Activated B cell treated with CpG ODN at 0.5 μM for 24 hours (primary cell): Measurements from ENCODE around the gene PLXNA4. TPM values are rescaled to one million over a fixed set of nuclear protein-coding genes. Genes with fewer than 3 reads are reported as not detected.

Experiments used
- ATAC-seq: fragments of 200-7000 bp; cut with Tn5 transposase; one replicate; pipeline ENCODE4 v1.10.0; 2021; ENCODE audit warnings: low read depth, mild to moderate bottlenecking, moderate library complexity
- CTCF ChIA-PET: fragments of 350-600 bp; sonication (Branson Sonifier 250); formaldehyde crosslinking; loops from one replicate; lab custom pipeline; 2021; ENCODE audit warnings: antibody characterized with exemption; lab: Charles Lee
- POLR2A ChIA-PET: fragments of 350-600 bp; sonication (Branson Sonifier 250); formaldehyde crosslinking; loops from one replicate; lab custom pipeline; 2021; ENCODE audit warnings: antibody characterized with exemption; lab: Charles Lee
- DNase-seq: peaks from one replicate; pipeline ENCODE4 v3.0.0; 2022
- H3K27ac Mint-ChIP-seq: one replicate; pipeline ENCODE4 v1.8.0; 2020; ENCODE audit warnings: mixed read lengths
- H3K27me3 Mint-ChIP-seq: one replicate; pipeline ENCODE4 v1.8.0; 2021; ENCODE audit warnings: mixed read lengths
- H3K36me3 Mint-ChIP-seq: one replicate; pipeline ENCODE4 v1.8.0; 2021; ENCODE audit warnings: low read depth, mixed read lengths
- H3K4me1 Mint-ChIP-seq: one replicate; pipeline ENCODE4 v1.8.0; 2021; ENCODE audit warnings: mixed read lengths
- H3K4me3 Mint-ChIP-seq: one replicate; pipeline ENCODE4 v1.8.0; 2020; ENCODE audit warnings: mild to moderate bottlenecking, mixed read lengths
- H3K9me3 Mint-ChIP-seq: one replicate; pipeline ENCODE4 v1.8.0; 2020; ENCODE audit warnings: mixed read lengths
- intact Hi-C: fragments of 100-400 bp; cut with micrococcal nuclease; formaldehyde crosslinking; loops from one replicate; pipeline ENCODE4 v1.15.1; 2024
- total RNA-seq: library from RNA; stranded (reverse); gene quantifications from 2 replicates; pipeline ENCODE4 v1.2.3, GENCODE V29; 2022
- TF ChIP-seq, protein P1 (sequence below): fragments of 200-600 bp; IDR thresholded peaks from one replicate; pipeline ENCODE4 v1.8.0; 2022; ENCODE audit warnings: antibody characterized with exemption, mild to moderate bottlenecking

The PLXNA4 gene
- total RNA-seq, 1 donor from 2014 or later = not detected

DNA sequence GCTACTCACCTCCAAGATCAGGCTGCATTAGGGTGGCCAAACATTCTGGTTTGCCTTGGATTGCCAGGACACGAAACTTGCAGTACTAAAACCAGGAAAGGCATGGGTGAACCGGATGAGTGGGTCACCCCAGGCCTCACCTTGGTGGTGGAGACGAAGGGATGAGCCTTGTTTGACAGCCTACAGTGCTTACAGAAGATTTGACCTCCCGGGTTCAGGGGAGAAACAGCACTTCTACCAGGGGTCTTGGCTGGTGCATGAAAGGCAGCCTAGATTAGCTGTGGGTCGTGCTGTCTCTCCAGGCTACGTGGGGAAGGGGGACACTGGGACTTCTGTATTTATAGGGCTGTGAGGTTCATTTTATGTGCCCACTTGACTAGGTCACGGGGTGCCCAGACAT lies 469.8 kb downstream of the PLXNA4 start:
- Mint-ChIP-seq H3K4me3 (no peak overlapping the region), H3K27me3 (no peaks in the 10 kb centered on the region), H3K36me3 (no peaks in the 10 kb centered on the region), H3K4me1 (no peaks in the 10 kb centered on the region), H3K9me3 (peaks cover 2% of the 10 kb centered on the region), H3K27ac (no peak overlapping the region)
- ChIA-PET CTCF (no interaction called here), POLR2A (no interaction called here)
- ATAC-seq (no peak), DNase-seq (no peak)
- intact Hi-C loops = no loop called here
- TF ChIP-seq, protein P1, sequence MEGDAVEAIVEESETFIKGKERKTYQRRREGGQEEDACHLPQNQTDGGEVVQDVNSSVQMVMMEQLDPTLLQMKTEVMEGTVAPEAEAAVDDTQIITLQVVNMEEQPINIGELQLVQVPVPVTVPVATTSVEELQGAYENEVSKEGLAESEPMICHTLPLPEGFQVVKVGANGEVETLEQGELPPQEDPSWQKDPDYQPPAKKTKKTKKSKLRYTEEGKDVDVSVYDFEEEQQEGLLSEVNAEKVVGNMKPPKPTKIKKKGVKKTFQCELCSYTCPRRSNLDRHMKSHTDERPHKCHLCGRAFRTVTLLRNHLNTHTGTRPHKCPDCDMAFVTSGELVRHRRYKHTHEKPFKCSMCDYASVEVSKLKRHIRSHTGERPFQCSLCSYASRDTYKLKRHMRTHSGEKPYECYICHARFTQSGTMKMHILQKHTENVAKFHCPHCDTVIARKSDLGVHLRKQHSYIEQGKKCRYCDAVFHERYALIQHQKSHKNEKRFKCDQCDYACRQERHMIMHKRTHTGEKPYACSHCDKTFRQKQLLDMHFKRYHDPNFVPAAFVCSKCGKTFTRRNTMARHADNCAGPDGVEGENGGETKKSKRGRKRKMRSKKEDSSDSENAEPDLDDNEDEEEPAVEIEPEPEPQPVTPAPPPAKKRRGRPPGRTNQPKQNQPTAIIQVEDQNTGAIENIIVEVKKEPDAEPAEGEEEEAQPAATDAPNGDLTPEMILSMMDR = no peak

DNA sequence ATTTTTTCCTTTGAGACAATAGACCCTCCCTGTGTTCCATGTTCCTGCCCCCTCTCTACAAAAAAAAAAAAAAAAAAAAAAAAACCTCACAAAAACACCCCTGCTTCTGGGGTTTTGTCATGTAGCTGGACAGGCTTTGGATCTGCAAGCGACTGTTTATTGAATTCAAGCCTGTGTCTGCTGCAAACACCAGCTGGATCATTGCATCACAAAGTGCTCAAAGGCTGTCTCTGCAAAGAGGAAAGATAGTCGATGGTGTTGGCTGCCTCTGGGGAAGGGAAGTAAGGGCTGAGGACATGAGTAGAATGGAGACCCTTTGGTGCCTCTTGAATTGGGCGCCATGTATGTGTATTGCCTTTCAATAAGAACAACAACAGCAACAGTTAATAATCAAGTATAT lies 471.2 kb downstream of the PLXNA4 start:
- ATAC-seq (no peak), DNase-seq (no peak)
- Mint-ChIP-seq H3K4me3 (no peak overlapping the region), H3K4me1 (no peaks in the 10 kb centered on the region), H3K27me3 (no peaks in the 10 kb centered on the region), H3K9me3 (peaks cover 2% of the 10 kb centered on the region), H3K36me3 (no peaks in the 10 kb centered on the region), H3K27ac (no peak overlapping the region)
- TF ChIP-seq, protein P1 = no peak
- ChIA-PET POLR2A (no interaction called here), CTCF (no interaction called here)
- intact Hi-C loops = no loop called here

DNA sequence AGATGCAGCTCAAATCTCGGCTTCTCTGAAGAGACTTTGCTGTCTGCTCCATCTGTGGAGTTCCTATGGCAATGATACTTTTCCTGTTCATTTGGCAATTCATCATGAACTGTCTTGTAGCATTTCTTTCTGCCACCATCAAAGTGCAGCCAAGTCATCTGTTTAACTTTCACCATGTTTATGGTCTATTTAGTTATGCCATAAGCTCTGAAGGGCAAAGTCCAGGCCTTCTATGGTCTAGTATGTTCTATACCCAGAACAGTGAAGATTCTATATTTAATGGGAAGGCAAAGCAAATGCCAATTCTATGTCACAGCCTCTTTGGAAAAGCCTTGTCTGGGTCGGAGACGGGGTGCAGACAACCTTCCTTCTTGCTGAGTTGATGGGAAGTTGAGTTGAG lies 472.6 kb downstream of the PLXNA4 start:
- TF ChIP-seq, protein P1 = no peak
- no peak for DNase-seq
- Mint-ChIP-seq H3K27ac (no peak overlapping the region), H3K36me3 (no peaks in the 10 kb centered on the region), H3K4me3 (no peak overlapping the region), H3K9me3 (peaks cover 2% of the 10 kb centered on the region), H3K4me1 (no peaks in the 10 kb centered on the region), H3K27me3 (no peaks in the 10 kb centered on the region)
- intact Hi-C loops = no loop called here
- POLR2A ChIA-PET = no interaction called here
- ATAC-seq = no peak
- CTCF ChIA-PET = no interaction called here

DNA sequence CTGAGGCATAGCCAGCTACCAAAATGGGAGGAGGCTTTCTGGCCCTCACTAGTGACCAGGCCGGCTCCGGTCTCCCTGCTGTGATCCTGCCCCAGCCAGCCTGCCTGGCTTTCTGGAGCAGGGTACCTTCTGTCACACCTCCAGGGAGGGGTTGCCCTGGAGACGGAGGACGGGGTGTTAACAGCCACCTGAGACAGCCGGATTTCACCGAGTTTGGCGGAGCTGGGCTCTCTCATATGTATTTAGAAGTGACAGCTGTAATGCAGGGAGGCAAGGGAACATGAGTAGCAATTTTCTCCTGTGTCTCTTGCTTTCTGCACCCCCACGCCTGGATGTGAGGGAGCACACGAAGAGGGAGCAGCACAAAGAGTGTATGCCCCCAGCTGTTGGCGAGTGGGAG lies 473.3 kb downstream of the PLXNA4 start:
- ChIA-PET CTCF (no interaction called here), POLR2A (no interaction called here)
- no peaks in the 10 kb centered on the region for H3K27me3 Mint-ChIP-seq
- no peaks in the 10 kb centered on the region for H3K36me3 Mint-ChIP-seq
- ATAC-seq = no peak
- H3K27ac Mint-ChIP-seq = no peak overlapping the region
- no peaks in the 10 kb centered on the region for H3K4me1 Mint-ChIP-seq
- no peak for DNase-seq
- H3K9me3 Mint-ChIP-seq = peaks cover 2% of the 10 kb centered on the region
- TF ChIP-seq, protein P1 = no peak
- intact Hi-C loops = no loop called here
- H3K4me3 Mint-ChIP-seq = no peak overlapping the region

DNA sequence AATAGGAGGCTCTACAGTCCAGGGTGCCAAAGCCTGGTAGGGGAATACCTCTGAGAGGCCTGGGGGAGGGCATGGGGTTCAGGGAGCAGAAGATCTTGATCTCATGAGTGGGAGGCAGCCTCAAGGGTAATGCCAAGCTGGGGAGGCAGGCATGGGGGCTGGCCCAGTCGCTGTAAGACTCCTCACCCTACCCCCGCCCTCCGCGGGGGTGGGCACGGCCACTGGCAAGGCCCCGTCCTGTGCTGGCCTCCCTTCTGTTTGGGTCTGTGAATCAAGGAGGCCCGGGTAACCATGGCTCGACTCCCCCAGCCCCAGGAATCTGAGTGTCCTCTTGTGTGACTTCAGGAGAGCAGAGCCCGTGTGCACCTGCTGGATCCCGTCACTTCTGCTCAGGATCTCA lies 473.9 kb downstream of the PLXNA4 start:
- Mint-ChIP-seq H3K9me3 (peaks cover 2% of the 10 kb centered on the region), H3K27me3 (no peaks in the 10 kb centered on the region), H3K36me3 (no peaks in the 10 kb centered on the region), H3K4me1 (no peaks in the 10 kb centered on the region), H3K4me3 (no peak overlapping the region), H3K27ac (no peak overlapping the region)
- DNase-seq = no peak
- ChIA-PET CTCF (no interaction called here), POLR2A (no interaction called here)
- no peak for ATAC-seq
- TF ChIP-seq, protein P1 = no peak
- intact Hi-C loops = no loop called here
